H1 (cell line): ENCODE measurements around the gene NBAS. TPM values are rescaled to one million over a fixed set of nuclear protein-coding genes. Genes with fewer than 3 reads are reported as not detected.

Source experiments
- CTCF ChIA-PET: fragments of 300-600 bp; sonication (Branson Sonifier 250); formaldehyde crosslinking; loops from one replicate; lab custom pipeline; 2021; ENCODE audit not compliant: partially characterized antibody; lab: Charles Lee
- POLR2A ChIA-PET: fragments of 300-600 bp; sonication (Branson Sonifier 250); formaldehyde crosslinking; loops from one replicate; lab custom pipeline; 2021; ENCODE audit warnings: inconsistent platforms; ENCODE audit not compliant: partially characterized antibody; lab: Charles Lee
- DNase-seq, 2 experiments: peaks; one replicate each; pipeline versions ENCODE4 v3.0.0 to v3.0.0-alpha.2; 2010 to 2022; ENCODE audit warnings: low spot score in 2 of 2, low read depth in 1 of 2, mixed read lengths in 1 of 2
- FAIRE-seq: peaks from 2 replicates; lab custom pipeline; 2011; peaks lifted over from hg19 to GRCh38; lab: Jason Lieb, UNC
- H2AFZ ChIP-seq: 2 replicates; pipeline ENCODE4 v1.8.1; 2012; ENCODE audit warnings: low read length, inconsistent platforms
- H2AK5ac ChIP-seq: 2 replicates; pipeline ENCODE4 v1.6.1; 2013; ENCODE audit warnings: low read depth, low read length
- H2BK120ac ChIP-seq: replicated peaks from 2 replicates; pipeline ENCODE3; 2013; ENCODE audit warnings: low read depth, low read length, inconsistent platforms
- H2BK12ac ChIP-seq: 2 replicates; pipeline ENCODE4 v1.6.1; 2013; ENCODE audit warnings: low read depth, low read length
- H2BK15ac ChIP-seq: 2 replicates; pipeline ENCODE4 v1.6.1; 2013; ENCODE audit warnings: low read length
- H2BK20ac ChIP-seq: 2 replicates; pipeline ENCODE4 v1.6.1; 2013; ENCODE audit warnings: low read length
- H2BK5ac ChIP-seq: 2 replicates; pipeline ENCODE4 v1.6.1; 2013; ENCODE audit warnings: low read depth, low read length
- H3K14ac ChIP-seq: 2 replicates; pipeline ENCODE4 v1.6.1; 2013; ENCODE audit warnings: inconsistent platforms; ENCODE audit not compliant: insufficient read length
- H3K18ac ChIP-seq: 2 replicates; pipeline ENCODE4 v1.6.1; 2013; ENCODE audit warnings: low read length; ENCODE audit errors: extremely low read depth
- H3K23ac ChIP-seq: 2 replicates; pipeline ENCODE4 v1.6.1; 2013; ENCODE audit warnings: inconsistent platforms; ENCODE audit not compliant: insufficient read length
- H3K23me2 ChIP-seq: 2 replicates; pipeline ENCODE4 v1.6.1; 2013; ENCODE audit warnings: low read depth, low read length
- H3K27ac ChIP-seq: 2 replicates; pipeline ENCODE4 v1.6.1; 2011; ENCODE audit warnings: low read depth, low read length, inconsistent platforms
- H3K27me3 ChIP-seq, 4 experiments: replicated peaks in 1 of 4; 1 replicate in 1 of 4; 2 replicates in 3 of 4; pipeline versions ENCODE4 v1.6.1 to v1.8.1; 2011 to 2013; ENCODE audit warnings: low read length in 3 of 4, mild to moderate bottlenecking in 3 of 4, inconsistent platforms in 2 of 4, mixed read lengths in 2 of 4, moderate library complexity in 1 of 4; ENCODE audit not compliant: control insufficient read depth in 3 of 4, insufficient read depth in 3 of 4; ENCODE audit errors: extremely low read depth in 1 of 4
- H3K36me3 ChIP-seq, 4 experiments: 2 replicates each; pipeline versions ENCODE4 v1.6.1 to v1.8.1; 2011 to 2013; ENCODE audit warnings: mild to moderate bottlenecking in 4 of 4, low read length in 3 of 4, moderate library complexity in 2 of 4, control low read depth in 1 of 4, inconsistent platforms in 1 of 4; ENCODE audit not compliant: insufficient read depth in 4 of 4, control insufficient read depth in 2 of 4
- H3K4ac ChIP-seq: replicated peaks from 2 replicates; pipeline ENCODE3; 2013; ENCODE audit warnings: low read length, low read depth, mixed read lengths, inconsistent platforms; ENCODE audit not compliant: insufficient read length
- H3K4me1 ChIP-seq, 4 experiments: replicated peaks in 1 of 4; 1 replicate in 1 of 4; 2 replicates in 3 of 4; pipeline versions ENCODE4 v1.6.1 to v1.8.1; 2011 to 2013; ENCODE audit warnings: low read length in 3 of 4, inconsistent platforms in 2 of 4, mixed read lengths in 1 of 4; ENCODE audit not compliant: insufficient read depth in 4 of 4, control insufficient read depth in 3 of 4
- H3K4me2 ChIP-seq, 2 experiments: 2 replicates each; pipeline versions ENCODE4 v1.6.1 to v1.8.1; 2011 to 2013; ENCODE audit warnings: low read depth in 2 of 2, low read length in 2 of 2, control low read depth in 1 of 2, inconsistent platforms in 1 of 2, mild to moderate bottlenecking in 1 of 2; ENCODE audit not compliant: insufficient read depth in 1 of 2
- H3K4me3 ChIP-seq, 4 experiments: fragments of 200-600, 300-600 bp in 1 of 4; sonication (generic), shearing (Covaris generic), sonication (Bioruptor Twin) in 1 of 4; 2 replicates each; pipeline versions ENCODE4 v1.5.1 to v1.8.1; 2011 to 2016; ENCODE audit warnings: low read length in 4 of 4, low read depth in 3 of 4, control low read depth in 2 of 4, inconsistent platforms in 2 of 4, mild to moderate bottlenecking in 2 of 4, mixed read lengths in 1 of 4, moderate library complexity in 1 of 4; ENCODE audit not compliant: insufficient read depth in 2 of 4; ENCODE audit errors: extremely low read depth in 1 of 4
- H3K56ac ChIP-seq: replicated peaks from 2 replicates; pipeline ENCODE3; 2013; ENCODE audit warnings: low read depth, mild to moderate bottlenecking, mixed read lengths, low read length, inconsistent platforms; ENCODE audit not compliant: insufficient read length
- H3K79me1 ChIP-seq: 2 replicates; pipeline ENCODE4 v1.6.1; 2013; ENCODE audit warnings: low read depth, low read length, control low read depth
- H3K79me2 ChIP-seq, 2 experiments: 2 replicates each; pipeline versions ENCODE4 v1.6.1 to v1.8.1; 2012 to 2013; ENCODE audit warnings: low read length in 2 of 2, mild to moderate bottlenecking in 2 of 2, inconsistent platforms in 1 of 2; ENCODE audit not compliant: insufficient read depth in 2 of 2, control insufficient read depth in 1 of 2
- H3K9ac ChIP-seq, 4 experiments: replicated peaks in 1 of 4; 1 replicate in 1 of 4; 2 replicates in 3 of 4; pipeline versions ENCODE4 v1.6.1 to v1.8.1; 2011 to 2013; ENCODE audit warnings: low read depth in 3 of 4, low read length in 3 of 4, control low read depth in 2 of 4, mild to moderate bottlenecking in 2 of 4, moderate library complexity in 2 of 4, inconsistent platforms in 1 of 4; ENCODE audit errors: extremely low read depth in 1 of 4
- H3K9me3 ChIP-seq, 2 experiments: 2 replicates each; pipeline versions ENCODE4 v1.6.1 to v1.8.1; 2012 to 2013; ENCODE audit warnings: mild to moderate bottlenecking in 2 of 2, moderate library complexity in 2 of 2, control low read depth in 1 of 2, inconsistent platforms in 1 of 2, low read depth in 1 of 2, low read length in 1 of 2, mixed read lengths in 1 of 2; ENCODE audit not compliant: insufficient read depth in 2 of 2
- H4K20me1 ChIP-seq, 2 experiments: replicated peaks in 1 of 2; 2 replicates each; pipeline versions ENCODE3 to v1.8.1; 2011 to 2013; ENCODE audit warnings: inconsistent platforms in 2 of 2, low read length in 2 of 2, mild to moderate bottlenecking in 1 of 2; ENCODE audit not compliant: insufficient read depth in 2 of 2, control insufficient read depth in 1 of 2
- H4K5ac ChIP-seq: 2 replicates; pipeline ENCODE4 v1.6.1; 2013; ENCODE audit warnings: low read length, low read depth, mixed read lengths, inconsistent platforms; ENCODE audit not compliant: insufficient read length
- H4K8ac ChIP-seq: 2 replicates; pipeline ENCODE4 v1.8.0; 2013; ENCODE audit warnings: mild to moderate bottlenecking, moderate library complexity, low read length, inconsistent platforms; ENCODE audit not compliant: insufficient read depth; ENCODE audit errors: extremely low read depth
- H4K91ac ChIP-seq: replicated peaks from 2 replicates; pipeline ENCODE3; 2013; ENCODE audit warnings: low read length, mixed read lengths, inconsistent platforms; ENCODE audit not compliant: insufficient read length
- ASH2L ChIP-seq: fragments of 200-600, 300-600 bp; sonication (generic); IDR thresholded peaks from one replicate; pipeline ENCODE4 v1.7.1; 2017; ENCODE audit warnings: low read length
- ATF2 ChIP-seq: IDR thresholded peaks from 2 replicates; pipeline ENCODE4 v1.6.1; 2012; ENCODE audit warnings: low read length, inconsistent platforms
- BCL11A ChIP-seq, 2 experiments: IDR thresholded peaks; one replicate each; pipeline ENCODE4 v1.6.1; 2011; ENCODE audit warnings: low read depth in 2 of 2, low read length in 2 of 2, mild to moderate bottlenecking in 2 of 2
- HDAC6 ChIP-seq: IDR thresholded peaks from one replicate; pipeline ENCODE4 v1.7.1; 2012; ENCODE audit warnings: low read depth, mild to moderate bottlenecking, inconsistent platforms, low read length, moderate library complexity
- JUN ChIP-seq: IDR thresholded peaks from 2 replicates; pipeline ENCODE4 v1.6.1; 2011; ENCODE audit warnings: low read depth, mild to moderate bottlenecking, improper control_type of control experiment, low read length
- NANOG ChIP-seq: IDR thresholded peaks from 2 replicates; pipeline ENCODE4 v1.6.1; 2011; ENCODE audit warnings: low read length, low read depth, mild to moderate bottlenecking, inconsistent platforms; ENCODE audit not compliant: insufficient read depth, poor library complexity, severe bottlenecking
- POLR2A ChIP-seq, 2 experiments: IDR thresholded peaks; 1 replicate in 1 of 2; 2 replicates in 1 of 2; pipeline ENCODE4 v1.6.1; 2011; ENCODE audit warnings: low read depth in 2 of 2, low read length in 2 of 2, mild to moderate bottlenecking in 2 of 2; ENCODE audit errors: control extremely low read depth in 1 of 2
- RAD21 ChIP-seq, 2 experiments: IDR thresholded peaks in 1 of 2; conservative IDR thresholded peaks in 1 of 2; 2 replicates each; pipeline ENCODE4 v1.6.1; 2011; ENCODE audit warnings: low read depth in 2 of 2, low read length in 2 of 2, improper control_type of control experiment in 1 of 2, inconsistent platforms in 1 of 2, mild to moderate bottlenecking in 1 of 2, moderate library complexity in 1 of 2
- SRF ChIP-seq: IDR thresholded peaks from 2 replicates; pipeline ENCODE4 v1.6.1; 2011; ENCODE audit warnings: mild to moderate bottlenecking, low read depth, low read length, moderate library complexity
- WGBS, 2 experiments: shearing (Covaris generic) in 1 of 2; methylation state at CpG; one replicate each; pipeline versions ENCODE4 v1.1.6 to v1.1.7; 2013 to 2015; ENCODE audit warnings: low lambda C conversion rate in 2 of 2, mixed read lengths in 2 of 2, inconsistent platforms in 1 of 2, low coverage in 1 of 2, missing lambda C conversion rate in 1 of 2; ENCODE audit not compliant: insufficient replicate concordance in 2 of 2, insufficient coverage in 1 of 2, insufficient read length in 1 of 2; ENCODE audit errors: extremely low coverage in 1 of 2, missing lambda C conversion rate in 1 of 2; 5-methylcytosine and 5-hydroxymethylcytosine counted together
- polyA plus RNA-seq, 7 experiments: library from polyadenylated mRNA; depleted of rRNA in 3 of 7; stranded (reverse) in 5 of 7; unstranded in 2 of 7; fragments of >200 nt in 5 of 7; fragments of 200-250 nt in 2 of 7; gene quantifications; 1 replicate in 5 of 7; 2 replicates in 1 of 7; 4 replicates in 1 of 7; pipeline versions ENCODE4 v1.2.1 to v1.2.3, GENCODE V29; 2011 to 2013; ENCODE audit warnings: missing spikeins in 2 of 7, mixed read lengths in 2 of 7
- total RNA-seq: library from RNA; stranded (reverse); fragmentation: NEBNext Ultra II Directional; extraction: Animal tissue kit (Norgen Biotek cat#: 25700); gene quantifications from 2 replicates; pipeline ENCODE4 v1.2.1, GENCODE V29; 2021

The NBAS gene
- total and polyA plus RNA-seq, 2 of the 8 experiments (the other 6 are each of a cell fraction or from before 2014, with no cell fraction given) = 19.6 to 34.8 TPM

GRCh38 chr2:15520346-15520745 is 40.8 kb downstream of the NBAS start:
- Histone ChIP-seq H3K23ac (no peak overlapping the region), H2AFZ (no peak overlapping the region), H2BK5ac (no peak overlapping the region), H3K36me3 (0 out of 8 replicates have a peak, but pooled peaks cover 0 to 2% (median 0%) of the 10 kb centered on the region in 4 experiments), H3K23me2 (no peaks in the 10 kb centered on the region), H4K20me1 (no peaks in the 10 kb centered on the region), H2BK120ac (no peak overlapping the region), H3K27me3 (no peaks in the 10 kb centered on the region), H3K4me1 (no peaks in the 10 kb centered on the region), H3K27ac (no peak overlapping the region), H2BK20ac (no peak overlapping the region), H3K4me3 (no peak overlapping the region), H2AK5ac (no peak overlapping the region), H2BK12ac (no peak overlapping the region), H4K5ac (no peak overlapping the region), H4K8ac (no peak overlapping the region), H3K79me1 (no peaks in the 10 kb centered on the region), H3K9me3 (no peaks in the 10 kb centered on the region), H3K9ac (no peak overlapping the region), H3K14ac (no peak overlapping the region), H4K91ac (no peak overlapping the region), H3K79me2 (no peaks in the 10 kb centered on the region), H3K18ac (no peak overlapping the region), H3K56ac (no peak overlapping the region), H3K4me2 (no peak overlapping the region), H2BK15ac (no peak overlapping the region), H3K4ac (no peak overlapping the region)
- WGBS, 2 experiments = 98% methylated on average over 5 of the region's 5 CpGs; no CpG with 5 or more reads in 1 of the 2 experiments
- no peak for DNase-seq
- ChIA-PET POLR2A (no interaction called here), CTCF (interaction anchor here (1.0 to 1.4 kb wide), 3 partner anchors 11 to 17 kb away, joined by 3 read pairs; no protein-coding TSS in a partner anchor)
- TF ChIP-seq ATF2 = no peak
- no peak for TF ChIP-seq POLR2A (IDR thresholded peaks at IDR 0.05; ENCODE audit: control extremely low read depth in 1 of 2, low read depth in 2 of 2, low read length in 2 of 2)
- TF ChIP-seq HDAC6 = no peak
- TF ChIP-seq RAD21 (IDR thresholded peaks at IDR 0.05 in 1 of 2, conservative IDR thresholded peaks at IDR 0.05 in 1 of 2; ENCODE audit: low read depth in 2 of 2, low read length in 2 of 2) = no peak
- TF ChIP-seq SRF = no peak
- TF ChIP-seq JUN = no peak
- no peak for TF ChIP-seq BCL11A (IDR thresholded peaks at IDR 0.05; ENCODE audit: low read depth in 2 of 2, low read length in 2 of 2)
- TF ChIP-seq ASH2L = no peak
- TF ChIP-seq NANOG = no peak
- no peak for FAIRE-seq
